Activated CD8-positive, alpha-beta memory T cell treated with anti-CD3 and anti-CD28 coated beads for 48 hours (primary cell): ENCODE data around the gene APPBP2.
"Not testable (repeated sequence)": the region's sequence is repeated elsewhere in the genome, so short reads cannot be mapped to it uniquely, and the experiment has no call there.

Source experiments
- DNase-seq, 3 experiments: peaks; one replicate each; pipeline ENCODE4 v3.0.0-alpha.2; 2020; ENCODE audit warnings: low read depth in 2 of 3, low spot score in 2 of 3

Gene APPBP2

DNA sequence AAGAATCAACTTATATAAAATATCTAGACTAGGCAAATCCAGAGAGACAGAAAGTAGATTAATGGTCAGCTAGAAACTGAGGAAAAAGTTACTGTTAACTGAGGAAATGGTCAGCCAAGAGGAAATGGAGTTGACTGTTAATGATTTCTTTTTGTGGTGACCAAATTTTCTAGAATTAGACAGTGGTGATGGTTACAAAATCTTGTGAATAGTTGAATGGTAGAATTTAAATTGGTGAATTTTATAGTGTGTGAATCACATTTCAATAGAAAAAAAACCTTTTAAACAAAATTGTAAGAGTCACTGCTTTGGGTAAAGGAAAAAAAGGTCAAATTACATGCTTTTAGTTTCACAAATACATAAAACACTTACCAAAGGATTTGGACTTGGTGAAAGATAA, 30.0 kb downstream of the APPBP2 start:
- DNase-seq: no peak

DNA sequence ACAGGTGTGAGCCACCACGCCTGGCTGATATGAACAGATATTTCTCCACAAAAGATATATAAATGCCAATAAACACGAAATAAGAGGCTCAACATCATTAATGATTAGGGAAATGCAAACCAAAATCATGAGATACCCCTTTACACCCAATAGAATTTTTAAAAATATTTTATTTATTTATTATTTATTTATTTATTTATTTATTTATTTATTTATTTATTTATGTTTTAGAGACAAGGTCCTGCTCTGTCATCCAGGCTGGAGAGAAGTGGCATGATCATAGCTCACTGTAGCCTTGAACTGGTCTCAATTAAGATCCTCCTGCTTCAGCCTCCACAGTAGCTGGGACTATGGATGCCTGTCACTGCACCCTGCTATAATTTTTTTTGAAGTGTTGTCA, 30.8 kb downstream of the APPBP2 start:
- no peak for DNase-seq

DNA sequence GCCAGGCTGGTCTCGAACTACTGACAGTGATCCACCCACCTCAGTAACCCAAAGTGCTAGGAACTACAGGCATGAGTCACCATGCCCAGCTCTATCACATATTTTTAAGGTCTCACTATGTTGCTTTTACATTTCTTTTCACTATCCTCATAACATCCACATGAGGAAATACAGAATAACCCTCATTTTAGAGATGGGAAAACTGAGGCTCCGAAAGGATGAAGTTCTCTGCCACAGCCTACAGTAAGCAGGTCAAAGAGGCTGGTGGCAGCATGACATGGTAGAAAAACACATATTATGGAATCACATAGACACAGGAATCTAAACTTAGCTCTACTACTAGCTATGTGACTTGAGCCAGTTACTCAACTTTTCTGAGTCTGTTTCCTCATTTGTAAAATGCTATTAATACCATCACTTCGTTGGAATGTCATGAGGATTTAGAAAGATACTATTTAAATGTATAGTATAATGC, 32.2 kb downstream of the APPBP2 start:
- no peak for DNase-seq

DNA sequence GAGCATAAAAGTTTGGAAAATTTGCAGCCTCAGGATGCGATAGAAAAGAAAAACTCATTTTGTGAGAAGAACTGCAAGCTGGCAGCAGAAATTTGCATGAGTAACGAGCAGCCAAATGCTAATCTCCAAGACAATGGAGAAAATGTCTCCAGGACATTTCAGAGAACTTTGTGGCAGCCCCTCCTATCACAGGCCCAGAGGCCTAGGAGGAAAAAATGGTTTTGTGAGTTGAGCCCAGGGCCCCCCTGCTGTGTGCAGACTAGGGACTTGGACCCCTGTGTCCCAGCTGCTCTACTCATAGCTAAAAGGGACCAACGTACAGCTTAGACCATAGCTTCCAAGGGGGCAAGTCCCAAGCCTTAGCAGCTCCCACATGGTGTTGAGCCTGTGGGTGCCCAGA, 34.3 kb downstream of the APPBP2 start:
- DNase-seq: no peak

DNA sequence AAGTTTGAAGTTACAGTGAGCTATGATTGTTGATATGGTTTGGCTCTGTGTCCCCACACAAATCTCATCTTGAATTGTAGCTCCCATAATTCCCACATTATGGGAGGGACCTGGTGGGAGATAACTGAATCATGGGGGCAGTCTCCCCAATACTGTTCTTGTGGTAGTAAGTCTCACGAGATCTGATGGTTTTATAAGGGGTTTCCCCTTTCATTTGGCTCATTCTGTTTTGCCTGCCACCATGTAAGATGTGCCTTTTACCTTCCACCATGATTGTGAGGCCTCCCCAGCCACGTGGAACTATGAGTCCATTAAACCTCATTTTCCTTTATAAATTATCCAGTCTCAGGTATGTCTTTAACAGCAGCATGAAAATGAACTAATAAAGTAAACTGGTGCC, 35.4 kb downstream of the APPBP2 start:
- not testable (repeated sequence) for DNase-seq

DNA sequence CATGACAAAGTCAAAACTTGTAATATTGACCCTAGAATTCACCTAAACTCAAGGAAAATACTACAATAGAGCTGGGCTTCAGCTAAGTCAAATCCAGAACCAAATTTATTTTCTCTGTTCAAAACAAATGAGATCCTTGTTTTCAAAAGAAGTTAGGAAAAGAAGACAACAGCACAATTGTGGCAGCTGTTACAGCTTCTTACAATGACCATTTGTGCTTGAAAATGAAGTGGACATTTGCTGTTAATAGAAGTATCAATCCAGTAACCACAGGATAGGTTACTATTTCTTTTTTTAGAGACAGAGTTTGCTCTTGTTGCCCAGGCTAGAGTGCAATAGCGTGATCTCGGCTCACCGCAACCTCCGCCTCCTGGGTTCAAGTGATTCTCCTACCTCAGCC, 44.4 kb downstream of the APPBP2 start:
- no peak for DNase-seq

DNA sequence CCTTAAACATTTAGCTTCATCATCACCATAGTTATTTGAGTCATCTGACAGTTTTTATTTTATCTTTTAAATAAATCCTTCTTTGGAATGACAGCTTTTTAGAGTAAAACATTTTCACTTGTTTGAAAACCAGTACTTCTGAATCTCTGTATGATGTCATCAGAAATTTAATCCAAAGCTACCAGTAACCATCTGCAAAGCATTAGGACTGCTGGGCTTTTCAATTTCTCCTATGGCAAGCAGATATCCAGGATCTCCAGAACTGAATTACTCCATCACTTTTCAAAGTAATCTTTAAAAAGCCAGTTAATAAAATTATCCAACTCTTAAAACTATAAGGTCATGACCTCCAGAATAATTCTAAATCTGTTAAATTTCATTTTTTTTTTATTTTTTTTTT, 52.3 kb downstream of the APPBP2 start:
- DNase-seq: no peak

DNA sequence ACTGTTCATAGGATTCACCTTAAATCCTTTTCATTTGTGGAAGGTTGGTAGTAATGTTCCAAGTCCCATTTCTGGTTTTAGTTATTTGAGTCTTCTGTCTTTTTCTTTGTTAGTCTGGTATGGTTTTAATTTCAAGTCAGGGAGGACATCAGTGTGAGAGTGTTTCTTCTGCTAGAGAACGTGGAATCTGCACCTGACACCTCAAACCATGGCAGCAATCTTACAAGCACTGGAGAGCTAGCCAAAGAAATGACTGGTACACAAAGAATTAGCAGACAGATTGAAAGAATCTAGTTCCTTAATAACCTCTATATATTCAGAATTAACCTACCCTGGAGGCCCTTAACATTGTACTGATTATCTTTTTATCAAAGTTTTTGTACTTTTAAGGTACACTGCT, 53.6 kb downstream of the APPBP2 start:
- DNase-seq: no peak

DNA sequence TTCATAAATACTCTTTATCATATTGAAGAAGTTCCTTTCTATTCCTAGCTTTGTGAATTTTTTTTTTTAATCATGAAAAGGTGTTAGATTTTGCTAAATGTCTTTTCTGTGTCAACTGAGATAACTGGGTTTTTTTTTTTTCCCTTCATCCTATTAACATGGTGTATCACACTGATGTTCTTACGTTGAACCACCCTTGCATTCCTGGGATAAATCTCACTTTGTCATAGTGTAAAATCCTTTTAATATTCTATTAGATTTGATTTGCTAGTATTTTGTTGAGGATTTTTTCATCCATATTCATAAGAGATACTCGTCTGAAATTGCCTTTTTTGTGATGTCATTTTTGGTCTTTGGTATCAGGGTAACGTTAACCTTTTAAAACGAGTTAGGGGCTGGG, 54.6 kb downstream of the APPBP2 start:
- DNase-seq: no peak

DNA sequence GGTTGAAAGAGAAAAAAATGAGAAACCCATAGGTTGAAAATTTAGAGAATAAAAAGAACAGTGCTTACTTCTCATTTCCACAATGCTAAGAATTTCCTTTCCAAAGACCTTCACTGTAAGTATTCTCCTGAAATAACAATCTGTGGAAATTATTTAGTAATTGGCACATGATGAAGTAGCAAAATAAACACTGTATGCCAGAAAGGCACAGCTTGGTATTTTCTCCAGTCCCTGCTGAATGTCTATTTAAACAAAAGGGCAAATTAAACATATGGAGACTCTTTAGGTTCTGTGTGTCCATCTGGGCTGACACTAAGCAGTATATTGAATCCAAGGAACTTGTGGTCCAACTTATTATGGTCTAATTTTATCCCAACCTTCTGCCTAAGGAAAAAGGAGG, 57.7 kb downstream of the APPBP2 start:
- DNase-seq: no peak

DNA sequence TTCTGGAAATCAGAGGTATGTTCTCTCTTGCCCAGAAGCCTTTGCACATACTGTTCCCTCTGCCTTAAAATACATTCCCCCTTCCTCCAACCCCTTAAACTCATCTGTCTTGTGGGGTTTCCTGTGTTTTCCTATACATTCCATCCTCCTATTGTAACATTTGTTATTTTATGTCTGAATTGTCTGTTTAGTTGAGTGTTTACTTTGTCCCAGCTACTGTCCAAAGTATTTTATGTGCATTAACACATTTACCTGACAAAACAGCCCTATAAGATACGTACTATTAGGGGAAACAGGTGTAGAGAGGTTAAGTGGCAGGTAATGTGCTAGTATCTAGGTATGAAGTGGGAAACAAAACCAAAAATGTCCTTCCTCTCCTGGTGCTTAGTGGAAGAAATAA, 61.7 kb downstream of the APPBP2 start:
- DNase-seq: no peak

DNA sequence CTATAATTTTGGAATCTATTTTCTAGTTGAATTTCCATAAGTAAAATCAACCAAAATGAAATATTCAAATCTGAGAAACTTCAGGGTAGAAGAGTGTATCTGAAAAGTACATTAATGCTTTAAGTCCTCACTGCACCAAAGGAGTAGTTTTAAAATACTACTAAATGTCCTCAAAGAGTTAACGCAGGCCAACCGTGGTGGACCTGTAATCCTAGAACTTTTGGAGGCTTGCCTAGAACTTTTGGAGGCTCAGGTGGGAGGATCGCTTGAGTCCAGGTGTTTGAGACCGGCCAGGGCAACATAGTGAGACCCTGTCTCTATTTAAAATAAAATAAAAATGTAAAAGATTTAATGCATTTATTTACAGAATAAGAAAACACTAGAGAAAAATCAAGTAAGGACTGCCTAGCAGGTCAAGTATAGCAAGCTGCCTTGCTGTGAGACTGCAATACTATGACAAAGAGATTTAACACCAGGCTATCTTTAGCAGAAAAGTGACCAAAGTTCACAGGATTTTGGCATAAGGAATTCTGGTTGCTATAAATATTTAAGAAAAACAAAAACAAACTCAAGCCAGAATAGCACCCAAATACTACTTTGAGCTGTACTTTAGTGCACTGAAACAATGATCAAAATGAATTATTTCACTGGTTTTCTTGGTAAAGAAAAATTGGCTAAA, 62.7 kb downstream of the APPBP2 start:
- DNase-seq: no peak

DNA sequence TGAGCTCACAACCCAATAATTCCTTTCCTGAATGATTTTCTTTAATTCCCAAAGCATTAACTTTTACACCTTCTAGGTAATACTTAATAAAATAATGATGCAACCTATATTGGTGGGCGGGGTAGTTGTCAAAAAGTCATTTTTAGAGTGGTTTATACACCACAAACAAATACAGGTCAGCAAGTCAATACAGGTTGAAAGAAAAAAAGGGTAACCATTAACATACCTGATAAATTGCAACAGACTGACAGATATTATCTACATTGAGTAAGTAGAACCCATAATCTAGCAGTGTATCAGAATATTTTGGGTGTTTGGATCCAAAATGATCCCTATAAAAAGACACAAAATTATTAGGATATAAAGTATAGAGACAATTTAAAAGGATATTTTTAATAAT, 64.5 kb downstream of the APPBP2 start:
- no peak for DNase-seq

DNA sequence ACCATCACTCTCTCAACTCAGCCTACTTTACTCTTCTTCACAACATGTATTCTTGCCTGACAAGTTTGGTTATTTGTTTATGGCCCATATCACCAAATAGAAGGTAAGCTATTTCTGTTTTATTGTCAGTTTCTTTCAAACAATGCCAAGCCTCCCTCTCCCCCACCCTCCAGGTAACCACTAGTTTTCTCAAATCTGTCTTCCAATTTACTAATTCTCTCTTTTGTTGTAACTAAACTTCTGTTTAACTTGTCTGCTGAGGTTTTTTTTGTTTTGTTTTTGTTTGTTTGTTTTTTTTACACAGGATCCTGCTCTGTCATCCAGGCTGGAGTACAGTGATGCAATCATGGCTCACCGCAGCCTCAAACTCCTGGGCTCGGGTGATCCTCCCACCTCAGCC, 68.9 kb downstream of the APPBP2 start:
- DNase-seq: no peak

DNA sequence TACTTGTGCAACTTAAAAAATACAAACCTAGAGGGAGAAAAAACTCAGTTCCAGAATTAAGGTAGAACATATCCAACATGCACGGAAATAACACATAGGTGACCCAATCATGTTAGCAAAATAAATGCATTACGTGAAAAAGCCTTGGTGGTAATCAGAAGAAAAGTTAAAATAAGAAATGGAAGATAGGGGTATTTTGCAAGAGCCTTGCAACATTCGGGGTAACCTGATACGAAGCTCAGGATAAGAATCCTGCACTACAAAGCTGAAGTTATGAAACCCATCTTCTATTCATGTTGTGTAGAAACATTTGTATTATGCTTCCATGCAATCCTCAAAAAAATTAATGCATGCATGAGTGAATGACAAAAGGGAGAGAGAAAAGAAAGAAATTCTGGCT, 70.7 kb downstream of the APPBP2 start:
- DNase-seq: no peak

DNA sequence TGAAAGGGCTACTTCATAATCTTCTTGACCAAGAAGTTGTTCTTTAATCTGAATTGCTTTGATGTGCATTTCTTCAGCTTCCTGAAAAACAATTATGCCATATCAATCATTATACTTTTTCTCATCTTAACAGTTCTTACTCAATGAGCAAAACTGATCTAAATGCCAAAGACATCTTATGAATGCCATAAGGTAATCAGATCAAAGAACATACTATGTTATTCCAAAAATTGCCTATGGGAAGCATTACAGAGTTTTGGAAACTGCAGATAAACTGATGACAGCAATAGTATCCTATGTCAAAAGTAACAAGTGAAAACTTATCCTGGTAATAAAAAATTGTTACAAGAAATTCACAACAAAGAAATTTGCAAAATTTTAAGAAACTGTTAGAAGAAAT, 74.1 kb downstream of the APPBP2 start:
- DNase-seq: no peak

DNA sequence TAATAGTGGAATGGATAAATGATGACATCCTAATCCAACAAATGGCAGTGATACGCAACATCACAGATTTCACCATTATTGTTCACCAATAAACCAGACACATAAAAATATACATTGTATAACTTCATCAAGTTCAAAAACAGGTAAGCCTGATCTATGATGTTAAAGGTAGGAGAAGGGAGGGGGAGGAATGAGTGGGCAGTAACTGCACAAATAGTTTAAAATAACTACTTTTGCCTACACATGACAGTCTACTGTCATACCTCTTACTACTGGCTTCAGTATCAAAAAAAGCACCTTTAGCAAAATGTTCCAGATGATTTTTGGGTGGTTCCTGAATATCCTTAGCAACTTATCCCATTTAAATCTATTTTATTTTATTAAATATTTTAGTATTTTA, 75.0 kb downstream of the APPBP2 start:
- DNase-seq: no peak

DNA sequence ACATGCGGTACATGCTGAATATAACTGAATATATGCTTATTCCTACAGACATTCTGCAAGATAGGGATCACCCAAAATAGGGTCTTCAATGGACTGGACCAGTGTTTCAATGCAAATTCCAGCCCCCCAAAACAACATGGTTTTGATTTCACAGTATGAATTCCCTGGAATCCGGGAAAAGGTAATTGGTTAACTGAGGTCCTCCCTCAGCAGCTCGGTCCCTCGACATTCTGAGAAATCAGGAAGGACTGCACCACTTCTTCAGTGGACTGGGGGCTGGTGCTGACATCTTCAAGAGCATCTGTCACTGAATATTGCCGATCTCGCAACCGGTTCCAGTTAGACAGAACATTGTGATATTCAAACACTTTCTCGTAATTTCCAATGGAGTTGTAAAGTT, 78.7 kb downstream of the APPBP2 start:
- DNase-seq: no peak

DNA sequence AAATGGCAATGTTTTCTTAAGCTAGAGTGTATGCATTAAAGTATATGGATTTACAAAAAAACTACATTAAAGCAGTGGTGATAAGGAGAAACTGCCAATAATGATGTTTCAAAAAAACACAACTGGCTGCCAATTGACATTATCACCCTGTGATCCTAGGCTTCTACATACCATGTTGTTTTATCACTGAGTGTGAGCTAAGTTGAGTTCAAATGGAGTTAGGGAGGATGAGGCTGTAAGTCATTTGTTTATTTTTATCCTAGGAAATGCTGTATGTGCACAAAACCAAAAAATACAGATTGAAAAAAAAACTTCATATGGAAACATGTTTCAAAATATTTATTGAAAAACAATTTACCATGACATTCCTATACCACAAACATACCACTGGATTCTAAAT, 80.9 kb downstream of the APPBP2 start:
- no peak for DNase-seq

DNA sequence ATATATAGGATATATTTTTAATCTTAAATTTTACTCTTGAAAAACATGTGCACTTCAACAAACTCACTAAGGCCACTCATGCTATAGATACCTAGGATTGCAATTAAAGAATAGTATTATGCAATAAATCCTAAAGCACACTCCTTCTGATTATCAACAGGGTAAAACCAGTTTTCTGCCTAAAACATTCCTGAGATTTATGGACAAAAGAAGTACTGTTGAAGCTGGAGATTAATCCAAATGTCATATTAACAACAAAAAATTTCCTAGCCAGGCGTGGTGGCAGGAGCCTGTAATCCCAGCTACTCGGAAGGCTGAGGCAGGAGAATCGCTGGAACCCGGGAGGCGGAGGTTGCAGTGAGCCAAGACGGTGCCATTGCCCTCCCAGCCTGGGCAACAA, 82.3 kb downstream of the APPBP2 start:
- no peak for DNase-seq

DNA sequence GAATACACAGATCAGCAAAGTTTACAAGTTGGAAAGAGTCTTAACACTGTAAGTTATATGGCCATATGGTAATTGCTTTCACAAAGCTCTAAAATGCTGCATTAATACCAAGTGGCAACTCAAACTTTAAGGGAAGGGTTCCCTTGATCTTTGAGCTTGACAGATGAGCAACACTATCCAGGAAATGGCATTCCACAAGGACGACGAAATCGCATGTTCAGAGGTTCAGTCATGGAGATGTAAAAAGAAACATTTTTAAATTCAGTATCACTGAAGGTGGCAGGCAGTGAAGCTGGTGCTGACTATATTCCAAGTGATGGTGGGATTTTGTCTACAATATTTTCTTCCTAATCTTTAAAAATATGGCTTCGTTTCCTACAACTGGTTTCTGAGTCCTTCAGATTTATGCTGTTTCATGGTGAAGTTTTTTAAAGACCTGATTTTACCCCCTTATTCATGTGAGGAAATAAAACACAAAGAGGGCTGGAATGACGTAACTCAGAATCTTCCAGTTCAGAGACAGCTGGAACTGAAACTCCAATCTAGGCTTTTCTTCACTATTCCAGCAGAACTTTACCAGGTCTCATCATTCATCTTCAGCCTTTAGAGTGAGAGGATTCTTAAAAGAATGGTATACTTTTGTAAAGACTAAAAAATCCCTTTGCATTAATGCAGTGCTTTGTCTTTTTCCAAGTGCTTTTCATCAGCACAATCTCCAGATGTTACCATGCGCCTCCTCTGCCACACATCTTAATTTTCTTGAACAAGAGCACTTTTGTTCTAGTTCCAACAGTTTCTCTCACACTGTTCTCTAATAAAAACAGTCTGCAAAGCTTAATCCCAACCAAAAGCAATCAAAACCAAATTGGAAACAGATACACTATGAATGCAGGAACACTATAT, 83.5 kb downstream of the APPBP2 start:
- no peak for DNase-seq

DNA sequence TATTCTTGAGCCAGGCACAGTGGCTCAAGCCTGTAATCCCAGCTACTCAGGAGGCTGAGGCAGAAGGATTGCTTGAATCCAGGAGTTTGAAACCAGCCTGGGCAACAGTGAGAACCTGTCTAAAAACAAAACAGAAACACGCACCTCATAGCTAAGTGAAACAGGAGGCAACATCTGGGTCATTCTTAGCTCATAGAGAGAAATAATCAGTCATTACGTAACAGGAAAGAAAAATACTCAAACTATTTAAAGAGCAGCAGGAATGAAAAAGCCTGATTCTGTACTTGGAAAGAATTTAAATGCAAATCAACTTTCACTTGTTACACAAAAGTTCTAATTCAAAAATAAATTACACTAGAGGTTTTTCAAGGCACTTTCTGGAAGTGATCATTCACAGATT, 86.5 kb downstream of the APPBP2 start:
- no peak for DNase-seq

DNA sequence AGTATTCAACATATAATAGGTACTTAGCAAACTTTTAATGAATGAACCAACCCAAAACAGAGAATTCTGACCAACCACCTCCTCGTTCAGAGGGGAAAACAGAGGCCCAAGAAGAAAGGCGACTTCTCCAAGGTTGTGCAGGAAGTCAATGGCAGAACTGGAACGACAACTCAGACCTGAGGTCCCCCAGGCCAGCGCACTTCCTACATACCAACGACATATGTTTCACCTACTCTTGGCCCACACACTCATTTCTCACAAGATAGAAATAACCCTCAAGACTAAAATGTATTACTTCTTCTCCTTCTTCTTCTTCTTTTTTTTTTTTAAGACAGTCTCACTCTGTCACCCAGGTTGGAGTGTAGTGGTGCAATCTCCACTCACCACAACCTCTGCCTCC, 89.4 kb downstream of the APPBP2 start:
- no peak for DNase-seq
